Muscle layer of colon (tissue), 2 donors: ENCODE data around the gene CGNL1.

ENCODE experiments used
- H3K27ac ChIP-seq: one replicate; pipeline ENCODE4 v1.7.0; 2013; ENCODE audit warnings: low read depth, mild to moderate bottlenecking, low read length, moderate library complexity
- H3K27me3 ChIP-seq, 2 donors: one replicate each; pipeline ENCODE4 v1.7.0; 2013; ENCODE audit warnings: low read length in 2 of 2, mild to moderate bottlenecking in 2 of 2; ENCODE audit not compliant: insufficient read depth in 2 of 2, control insufficient read depth in 1 of 2
- H3K36me3 ChIP-seq: one replicate; pipeline ENCODE4 v1.7.0; 2013; ENCODE audit warnings: mild to moderate bottlenecking, low read length; ENCODE audit not compliant: insufficient read depth
- H3K4me1 ChIP-seq: one replicate; pipeline ENCODE4 v1.7.0; 2013; ENCODE audit warnings: mild to moderate bottlenecking, low read length; ENCODE audit not compliant: insufficient read depth
- H3K4me3 ChIP-seq, 2 donors: one replicate each; pipeline ENCODE4 v1.7.0; 2013; ENCODE audit warnings: low read length in 2 of 2, low read depth in 1 of 2, mild to moderate bottlenecking in 1 of 2, moderate library complexity in 1 of 2
- H3K9ac ChIP-seq: one replicate; pipeline ENCODE4 v1.7.0; 2013; ENCODE audit warnings: low read length
- H3K9me3 ChIP-seq: one replicate; pipeline ENCODE4 v1.7.0; 2013; ENCODE audit warnings: mild to moderate bottlenecking, low read length
- donor health status: abdominal sarcoma.
- donor health status: Adenocarcinoma of cecum.

Gene CGNL1

DNA sequence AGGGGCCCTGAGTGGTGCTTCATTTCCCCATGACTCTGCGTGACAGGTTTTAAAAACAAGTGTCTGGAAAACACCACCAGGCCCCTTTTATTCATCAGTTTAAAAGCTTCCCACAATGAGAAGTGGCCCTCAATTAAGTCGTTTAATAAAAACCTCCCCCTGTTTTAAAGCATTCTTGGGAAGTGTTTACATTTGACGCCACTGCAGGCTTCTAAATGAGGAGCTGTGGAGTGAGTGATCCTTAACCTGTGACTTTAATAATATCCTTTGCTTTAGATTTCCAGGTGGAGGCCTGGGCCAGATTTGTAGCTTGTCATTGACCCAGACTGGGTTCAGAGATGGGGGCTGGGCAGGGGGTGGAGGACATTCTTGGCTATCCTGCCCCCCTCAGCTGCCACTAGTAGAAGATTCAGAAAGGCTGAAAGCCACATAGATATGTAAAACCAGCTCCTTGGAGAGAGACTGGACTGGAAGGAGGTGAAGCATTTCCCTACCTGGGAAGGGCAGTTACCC is 11.3 kb downstream of the CGNL1 start:
- Histone ChIP-seq H3K4me3 (no peak overlapping the region), H3K4me1 (peaks cover 40% of the 10 kb centered on the region), H3K27ac (no peak overlapping the region), H3K27me3 (no peaks in the 10 kb centered on the region), H3K9ac (no peak overlapping the region), H3K36me3 (no peaks in the 10 kb centered on the region), H3K9me3 (no peaks in the 10 kb centered on the region)

DNA sequence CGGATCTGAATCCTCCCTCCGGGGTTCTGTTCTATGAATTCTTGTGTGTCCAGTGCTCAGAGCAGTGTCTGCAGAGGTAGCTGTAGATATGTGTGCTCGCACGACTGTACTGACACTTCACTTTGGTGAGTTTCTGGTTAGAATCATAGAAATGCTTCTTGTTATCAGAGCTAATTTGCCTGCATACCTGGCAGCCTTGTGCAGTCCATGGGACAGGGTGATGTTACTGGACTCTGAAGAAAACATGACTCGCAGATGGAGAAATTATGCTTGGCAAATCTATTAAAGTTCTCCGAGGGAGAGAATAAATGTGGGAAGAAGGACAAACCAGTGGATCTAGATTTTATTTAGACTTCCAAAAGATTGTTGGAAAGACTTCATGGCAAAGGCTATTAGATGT is 12.2 kb downstream of the CGNL1 start:
- Histone ChIP-seq H3K27ac (no peak overlapping the region), H3K27me3 (no peaks in the 10 kb centered on the region), H3K36me3 (no peaks in the 10 kb centered on the region), H3K9ac (no peak overlapping the region), H3K9me3 (no peaks in the 10 kb centered on the region), H3K4me1 (peaks cover 40% of the 10 kb centered on the region), H3K4me3 (no peak overlapping the region)

DNA sequence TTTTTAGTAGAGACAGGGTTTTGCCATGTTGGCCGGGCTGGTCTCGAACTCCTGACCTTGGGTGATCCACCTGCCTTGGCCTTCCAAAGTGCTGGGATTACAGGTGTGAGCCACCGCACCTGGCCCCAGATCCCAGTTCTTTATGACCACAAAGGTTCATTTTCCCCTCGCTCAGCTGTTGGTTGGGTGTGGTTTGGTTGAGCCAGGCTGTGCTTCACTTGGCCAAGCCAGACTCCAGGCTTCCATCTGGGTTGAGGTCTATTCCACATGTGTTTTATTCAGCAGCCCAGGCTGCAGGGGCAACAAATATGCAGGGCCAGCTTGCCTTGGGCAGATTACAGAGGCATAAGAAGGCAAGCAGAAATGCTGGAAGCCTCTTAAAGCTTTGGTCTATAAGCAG is 13.7 kb downstream of the CGNL1 start:
- Histone ChIP-seq H3K27me3 (no peaks in the 10 kb centered on the region), H3K36me3 (no peaks in the 10 kb centered on the region), H3K4me3 (no peak overlapping the region), H3K27ac (no peak overlapping the region), H3K9ac (no peak overlapping the region), H3K4me1 (peaks cover 30% of the 10 kb centered on the region), H3K9me3 (no peaks in the 10 kb centered on the region)

DNA sequence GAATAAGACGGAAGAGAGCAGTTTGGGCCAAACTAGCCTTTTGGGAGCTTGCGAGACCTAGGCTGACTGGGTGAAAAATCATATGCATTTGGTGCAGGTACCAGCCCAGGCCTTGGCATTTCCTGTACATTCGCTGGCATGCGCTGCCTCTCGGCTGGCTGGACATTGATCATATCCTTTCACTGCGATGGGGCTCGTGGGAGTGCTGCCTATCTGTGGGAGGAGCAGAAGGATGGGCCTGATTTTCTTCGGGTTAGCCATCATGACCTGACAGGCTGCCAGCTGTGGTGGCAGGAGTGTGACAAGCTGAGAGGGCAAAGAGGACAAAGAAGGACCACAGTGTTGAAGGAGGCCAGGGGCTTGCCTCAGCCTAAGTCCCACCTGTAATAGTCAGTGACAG is 14.3 kb downstream of the CGNL1 start:
- no peaks in the 10 kb centered on the region for H3K27me3 ChIP-seq
- H3K36me3 ChIP-seq, result no peaks in the 10 kb centered on the region
- no peaks in the 10 kb centered on the region for H3K9me3 ChIP-seq
- H3K4me1 ChIP-seq, result peaks cover 24% of the 10 kb centered on the region
- no peak overlapping the region for H3K9ac ChIP-seq
- H3K4me3 ChIP-seq, result no peak overlapping the region
- no peak overlapping the region for H3K27ac ChIP-seq

DNA sequence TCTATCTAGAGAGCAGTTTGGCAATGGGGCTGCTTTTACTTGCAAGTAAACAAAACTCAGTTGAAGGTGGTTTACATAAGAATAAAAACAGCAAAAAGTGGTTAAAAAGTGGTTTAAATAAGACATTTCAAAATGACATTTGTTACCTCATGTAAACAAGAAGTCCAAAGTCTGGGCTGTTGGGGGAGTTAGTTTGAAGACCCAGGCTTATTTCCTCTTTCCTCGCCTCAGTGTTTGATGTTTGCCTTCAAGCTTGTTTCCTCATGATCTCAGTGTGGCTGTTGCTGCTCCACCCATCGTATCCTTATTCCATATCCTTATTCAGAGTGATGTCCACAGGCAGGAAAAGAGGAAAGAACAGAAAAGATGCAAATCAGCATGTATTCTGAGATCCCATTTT is 15.2 kb downstream of the CGNL1 start:
- H3K36me3 ChIP-seq, result no peaks in the 10 kb centered on the region
- H3K4me3 ChIP-seq, result no peak overlapping the region
- no peaks in the 10 kb centered on the region for H3K9me3 ChIP-seq
- H3K4me1 ChIP-seq, result peaks cover 21% of the 10 kb centered on the region
- no peak overlapping the region for H3K9ac ChIP-seq
- no peak overlapping the region for H3K27ac ChIP-seq
- no peaks in the 10 kb centered on the region for H3K27me3 ChIP-seq

DNA sequence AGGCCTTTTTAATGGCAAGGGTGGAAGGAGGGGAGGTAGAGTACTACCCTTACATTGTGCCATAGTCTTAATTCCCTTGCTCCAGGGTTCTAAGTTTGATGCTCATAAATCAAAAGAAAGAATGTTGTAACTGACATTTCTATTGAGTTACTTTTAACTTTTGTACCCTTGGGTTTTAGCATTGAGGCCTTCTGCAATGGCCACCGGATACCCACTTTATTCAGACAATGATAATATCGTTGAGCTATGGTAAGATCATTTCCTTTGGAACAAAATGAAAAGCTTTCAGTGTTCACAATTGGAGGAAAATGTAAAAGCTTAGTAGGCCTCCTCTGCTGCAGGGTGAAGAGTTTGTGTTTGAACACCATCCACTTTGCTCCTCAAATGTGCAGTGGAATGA is 16.8 kb downstream of the CGNL1 start:
- Histone ChIP-seq H3K9ac (no peak overlapping the region), H3K27ac (no peak overlapping the region), H3K9me3 (no peaks in the 10 kb centered on the region), H3K27me3 (no peaks in the 10 kb centered on the region), H3K4me1 (peaks cover 5% of the 10 kb centered on the region), H3K36me3 (no peaks in the 10 kb centered on the region), H3K4me3 (no peak overlapping the region)

DNA sequence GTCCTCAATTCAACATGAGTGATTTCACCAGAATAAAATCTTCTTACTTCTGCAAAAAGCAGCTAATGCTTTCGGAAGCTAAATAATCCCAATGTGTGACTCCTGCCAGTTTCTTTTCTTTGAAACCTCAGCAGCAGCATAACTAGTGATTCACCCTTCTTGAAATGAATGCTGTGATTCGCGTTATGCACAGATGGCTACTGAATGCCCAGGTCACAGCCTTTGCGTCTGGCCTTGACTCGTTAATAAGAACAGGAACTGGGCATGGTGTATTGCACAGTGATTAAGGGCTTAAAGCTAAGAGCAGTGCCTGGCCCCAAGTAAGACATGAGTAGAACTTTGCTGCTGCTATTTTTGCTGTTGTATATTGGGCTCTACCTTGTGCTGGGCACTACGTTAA is 19.0 kb downstream of the CGNL1 start:
- Histone ChIP-seq H3K9ac (no peak overlapping the region), H3K4me3 (no peak overlapping the region), H3K27ac (no peak overlapping the region), H3K9me3 (no peaks in the 10 kb centered on the region), H3K36me3 (no peaks in the 10 kb centered on the region), H3K27me3 (no peaks in the 10 kb centered on the region), H3K4me1 (no peaks in the 10 kb centered on the region)

DNA sequence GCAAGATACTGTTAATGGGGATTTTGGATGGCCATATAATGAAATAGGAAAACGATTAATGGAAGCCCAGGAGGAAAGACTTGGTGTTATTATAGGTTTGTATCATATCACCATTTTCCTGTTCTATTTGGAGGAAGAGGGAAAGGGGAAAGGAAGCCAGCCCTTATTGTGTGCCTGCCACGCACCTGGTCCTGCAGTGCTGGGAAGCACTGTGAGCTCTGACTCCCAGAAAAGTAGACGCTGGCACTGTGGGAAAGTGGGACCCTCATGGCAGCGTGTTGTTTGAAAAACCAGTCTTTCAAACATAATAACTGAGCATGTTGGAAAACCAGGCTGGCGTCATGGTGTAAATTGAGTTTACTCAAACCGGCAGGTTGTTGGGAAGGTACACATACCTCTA is 22.0 kb downstream of the CGNL1 start:
- Histone ChIP-seq H3K27me3 (no peaks in the 10 kb centered on the region), H3K9ac (no peak overlapping the region), H3K27ac (no peak overlapping the region), H3K4me3 (no peak overlapping the region), H3K36me3 (no peaks in the 10 kb centered on the region), H3K4me1 (no peaks in the 10 kb centered on the region), H3K9me3 (no peaks in the 10 kb centered on the region)

DNA sequence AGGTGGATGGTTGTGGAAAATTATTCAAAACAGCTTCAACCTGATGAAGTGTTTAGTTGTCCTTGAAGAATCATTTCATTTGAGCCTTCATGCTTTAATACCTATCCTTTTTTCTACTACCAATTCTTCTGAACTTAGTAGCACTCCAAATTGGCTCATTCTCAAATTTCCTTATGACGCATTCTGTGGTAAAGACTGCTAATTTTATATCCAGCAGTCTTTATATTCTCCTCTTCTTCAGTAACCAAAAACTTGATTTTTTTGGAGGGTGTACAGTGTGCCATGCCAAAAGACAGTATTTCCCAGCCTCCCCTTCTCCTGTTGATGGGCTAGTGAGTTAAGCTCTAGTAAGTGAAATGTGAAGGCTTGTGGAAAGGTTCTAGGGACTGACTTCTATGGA is 25.2 kb downstream of the CGNL1 start:
- H3K4me3 ChIP-seq, result no peak overlapping the region
- no peaks in the 10 kb centered on the region for H3K4me1 ChIP-seq

DNA sequence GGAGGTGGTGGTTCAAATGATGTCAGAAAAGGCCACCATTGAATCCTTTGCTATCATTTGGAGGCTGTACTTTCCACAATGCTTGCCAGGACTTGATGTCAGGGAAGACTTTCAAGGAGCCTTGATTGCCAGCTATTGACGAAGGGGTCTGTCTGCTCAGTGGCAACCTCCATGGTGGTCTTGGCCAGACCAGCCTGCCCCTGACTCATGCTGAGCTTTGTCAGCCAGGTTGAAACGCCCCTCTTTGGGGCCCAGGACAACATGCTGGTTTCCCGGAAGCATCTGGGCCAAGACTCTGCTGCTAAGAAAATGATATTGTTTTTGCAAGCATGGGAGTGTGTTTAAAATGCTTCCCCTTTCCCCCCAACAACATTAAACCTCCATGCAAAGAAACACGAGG is 26.7 kb downstream of the CGNL1 start:
- Histone ChIP-seq H3K4me3 (no peak overlapping the region), H3K36me3 (no peaks in the 10 kb centered on the region), H3K4me1 (no peaks in the 10 kb centered on the region), H3K9ac (no peak overlapping the region), H3K27ac (no peak overlapping the region), H3K27me3 (no peaks in the 10 kb centered on the region), H3K9me3 (no peaks in the 10 kb centered on the region)

More for the DNA sequence above, 25.2 kb downstream of the CGNL1 start:
- H3K36me3 ChIP-seq, result no peaks in the 10 kb centered on the region
- H3K9ac ChIP-seq, result no peak overlapping the region
- no peaks in the 10 kb centered on the region for H3K27me3 ChIP-seq
- no peaks in the 10 kb centered on the region for H3K9me3 ChIP-seq
- no peak overlapping the region for H3K27ac ChIP-seq

DNA sequence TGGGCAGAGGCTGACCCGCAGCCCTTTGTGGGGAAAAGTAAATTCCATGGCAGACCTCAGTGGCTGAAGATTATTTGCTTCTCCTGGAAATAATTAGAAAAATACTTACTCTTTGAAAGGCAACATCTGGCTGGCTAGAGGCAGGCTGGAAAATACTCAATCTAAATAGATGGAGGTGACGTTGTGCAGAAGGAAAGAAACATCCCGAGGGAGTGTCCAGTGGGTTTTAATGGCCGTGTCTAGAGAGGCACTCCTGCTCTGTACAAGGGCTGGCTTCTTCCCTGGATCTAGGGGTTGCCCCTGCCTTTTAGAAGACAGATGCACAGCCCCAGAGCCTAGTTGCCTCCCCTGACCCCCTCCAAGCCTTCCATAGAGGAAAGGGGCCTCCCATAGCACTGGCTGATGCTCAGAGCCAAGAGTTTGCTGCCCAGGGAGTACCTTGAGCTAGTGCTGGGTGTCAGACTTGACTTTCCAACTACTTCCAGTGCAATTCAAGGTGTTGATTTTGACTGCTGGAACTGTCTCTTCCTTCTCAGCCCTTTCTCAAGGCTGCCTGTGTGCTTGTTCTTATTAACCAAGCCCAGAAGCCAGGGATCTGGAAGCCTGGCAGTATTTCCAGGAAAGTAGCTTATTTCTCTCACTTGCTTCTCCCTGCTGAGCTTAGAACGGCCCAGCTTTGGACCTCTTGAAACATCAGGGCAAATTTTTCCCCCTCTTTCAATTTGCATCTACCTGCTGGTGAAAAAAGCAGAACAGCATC is 27.4 kb downstream of the CGNL1 start:
- no peak overlapping the region for H3K4me3 ChIP-seq
- no peaks in the 10 kb centered on the region for H3K9me3 ChIP-seq
- no peaks in the 10 kb centered on the region for H3K4me1 ChIP-seq
- no peaks in the 10 kb centered on the region for H3K36me3 ChIP-seq
- no peak overlapping the region for H3K27ac ChIP-seq
- H3K9ac ChIP-seq, result no peak overlapping the region
- no peaks in the 10 kb centered on the region for H3K27me3 ChIP-seq

DNA sequence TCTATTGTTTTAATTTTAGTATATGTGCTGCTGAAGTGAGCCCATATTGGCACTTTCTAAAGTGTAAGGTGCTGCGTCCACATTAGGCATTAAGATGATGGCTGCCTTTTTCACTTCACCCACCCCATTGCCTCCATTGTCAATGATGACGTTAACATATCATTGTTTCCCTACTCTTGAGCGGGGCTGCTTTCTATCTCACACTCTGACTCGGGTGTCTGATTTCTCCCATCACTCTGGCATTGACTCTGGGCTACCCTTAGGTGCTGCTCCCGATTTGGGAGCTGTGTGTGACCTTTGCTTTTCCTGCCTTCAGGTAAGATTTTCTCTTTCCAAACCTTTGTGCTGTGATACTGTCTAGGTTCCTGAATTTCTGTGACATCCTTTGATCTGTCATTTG is 28.8 kb downstream of the CGNL1 start:
- H3K9ac ChIP-seq, result no peak overlapping the region
- no peaks in the 10 kb centered on the region for H3K9me3 ChIP-seq
- H3K27me3 ChIP-seq, result no peaks in the 10 kb centered on the region
- H3K4me1 ChIP-seq, result no peaks in the 10 kb centered on the region
- H3K36me3 ChIP-seq, result no peaks in the 10 kb centered on the region
- no peak overlapping the region for H3K27ac ChIP-seq
- H3K4me3 ChIP-seq, result no peak overlapping the region
